Thyroid gland (tissue), 4 donors: ENCODE results near the gene CERS5. TPM values are rescaled to one million over a fixed set of nuclear protein-coding genes. Genes with fewer than 3 reads are reported as not detected.

ENCODE experiments used
- DNase-seq, 2 donors: peaks; one replicate each; pipeline ENCODE4 v3.0.0-alpha.2; 2019
- H3K27ac ChIP-seq, 3 donors: fragments of 200-600 bp; sonication (generic); 1 replicate in 2 of 3; 2 replicates in 1 of 3; pipeline ENCODE4 v1.5.1; 2016 to 2019; ENCODE audit warnings: mild to moderate bottlenecking in 1 of 3, moderate library complexity in 1 of 3
- H3K27me3 ChIP-seq: fragments of 200-600 bp; sonication (generic); one replicate; pipeline ENCODE4 v1.5.1; 2019
- H3K36me3 ChIP-seq, 2 donors: fragments of 200-600 bp; sonication (generic); one replicate each; pipeline ENCODE4 v1.5.1; 2016 to 2019
- H3K4me1 ChIP-seq, 2 donors: fragments of 200-600 bp; sonication (generic); one replicate each; pipeline ENCODE4 v1.5.1; 2017 to 2019
- H3K4me3 ChIP-seq, 3 donors: fragments of 200-600 bp; sonication (generic); replicated peaks in 1 of 3; 1 replicate in 2 of 3; 2 replicates in 1 of 3; pipeline ENCODE4 v1.5.1; 2016; ENCODE audit warnings: mild to moderate bottlenecking in 1 of 3
- H3K9me3 ChIP-seq: fragments of 200-600 bp; sonication (generic); one replicate; pipeline ENCODE4 v1.5.1; 2017
- CTCF ChIP-seq, 6 experiments: fragments of 200-600 bp in 3 of 6; fragments of 450-650 bp in 3 of 6; sonication (generic) in 3 of 6; IDR thresholded peaks; one replicate each; pipeline ENCODE4 v1.5.1; 2016 to 2019; ENCODE audit warnings: antibody characterized with exemption in 6 of 6, mild to moderate bottlenecking in 2 of 6, inconsistent platforms in 1 of 6, moderate library complexity in 1 of 6
- POLR2A ChIP-seq, 2 donors: fragments of 450-650 bp; IDR thresholded peaks; one replicate each; pipeline ENCODE4 v1.6.1; 2017; ENCODE audit warnings: antibody characterized with exemption in 2 of 2, mild to moderate bottlenecking in 2 of 2, moderate library complexity in 1 of 2
- WGBS, 2 donors: methylation state at CpG; one replicate each; pipeline ENCODE4 v1.1.5; 2017; 5-methylcytosine and 5-hydroxymethylcytosine counted together
- intact Hi-C: fragments of 100-400 bp; cut with DNase I; formaldehyde crosslinking; loops from one replicate; pipeline ENCODE4 v1.15.1; 2023
- total RNA-seq, 4 donors: library from RNA; depleted of rRNA; stranded (reverse); fragments of >200 nt; gene quantifications; one replicate each; pipeline ENCODE4 v1.2.3, GENCODE V29; 2016

CERS5 gene
- total RNA-seq, 4 donors from 2014 or later: 20.2 to 34.9 (median 29.5) TPM

- WGBS, 2 donors: 40 to 42% methylated on average over 3 of the region's 3 CpGs
- Histone ChIP-seq H3K27ac (peak overlapping the region; percentile 56 to 78 (median 72)), H3K4me1 (peaks cover 6 to 14% of the 10 kb centered on the region in 2 donors), H3K36me3 (peaks cover 0 to 24% of the 10 kb centered on the region in 2 donors), H3K4me3 (no peak overlapping the region), H3K27me3 (no peaks in the 10 kb centered on the region), H3K9me3 (no peaks in the 10 kb centered on the region)
- TF ChIP-seq CTCF (IDR thresholded peaks at IDR 0.05): peak in 1 of 6 experiments; percentile 16
- no peak for TF ChIP-seq POLR2A (IDR thresholded peaks at IDR 0.05)
- peak; percentile 33 to 36 for DNase-seq
- intact Hi-C loops: no loop called here
Observed at GRCh38 chr12:50201987-50202521, 34.9 kb upstream of the CERS5 start.

GRCh38 chr12:50200552-50201273 is 33.5 kb upstream of the CERS5 start:
- DNase-seq: no peak
- 84 to 86% methylated on average over 2 of the region's 2 CpGs for WGBS, 2 donors
- Histone ChIP-seq H3K27me3 (no peaks in the 10 kb centered on the region), H3K4me1 (peaks cover 6 to 14% of the 10 kb centered on the region in 2 donors), H3K36me3 (peaks cover 0 to 24% of the 10 kb centered on the region in 2 donors), H3K9me3 (no peaks in the 10 kb centered on the region), H3K27ac (no peak overlapping the region), H3K4me3 (no peak overlapping the region)
- intact Hi-C loops: no loop called here
- TF ChIP-seq POLR2A (IDR thresholded peaks at IDR 0.05) (no peak), CTCF (IDR thresholded peaks at IDR 0.05) (no peak)

- intact Hi-C loops: no loop called here
- 91 to 98% methylated on average over 5 of the region's 5 CpGs for WGBS, 2 donors
- no peaks in the 10 kb centered on the region for H3K27me3 ChIP-seq
- no peak for DNase-seq
- TF ChIP-seq POLR2A (IDR thresholded peaks at IDR 0.05): no peak
- no peak for TF ChIP-seq CTCF (IDR thresholded peaks at IDR 0.05)
- no peak overlapping the region for H3K27ac ChIP-seq
- no peak overlapping the region for H3K4me3 ChIP-seq
- H3K9me3 ChIP-seq: no peaks in the 10 kb centered on the region
- peaks cover 6 to 14% of the 10 kb centered on the region in 2 donors for H3K4me1 ChIP-seq
- peaks cover 0 to 19% of the 10 kb centered on the region in 2 donors for H3K36me3 ChIP-seq
Observed at GRCh38 chr12:50198829-50199228, 31.7 kb upstream of the CERS5 start.

- Histone ChIP-seq H3K4me1 (peaks cover 6 to 7% of the 10 kb centered on the region in 2 donors), H3K27ac (no peak overlapping the region), H3K27me3 (no peaks in the 10 kb centered on the region), H3K9me3 (no peaks in the 10 kb centered on the region), H3K4me3 (no peak overlapping the region), H3K36me3 (peaks cover 0 to 23% of the 10 kb centered on the region in 2 donors)
- intact Hi-C loops: no loop called here
- no peak for DNase-seq
- TF ChIP-seq POLR2A (IDR thresholded peaks at IDR 0.05): no peak
- TF ChIP-seq CTCF (IDR thresholded peaks at IDR 0.05): no peak
- 89 to 90% methylated on average over 5 of the region's 5 CpGs for WGBS, 2 donors
Observed at GRCh38 chr12:50197297-50197727, 30.1 kb upstream of the CERS5 start.

GRCh38 chr12:50196537-50196936 is 29.4 kb upstream of the CERS5 start:
- 81 to 85% methylated on average over 4 of the region's 4 CpGs for WGBS, 2 donors
- H3K36me3 ChIP-seq: peaks cover 0 to 23% of the 10 kb centered on the region in 2 donors
- intact Hi-C loops: no loop called here

More at GRCh38 chr12:50196537-50196936, 29.4 kb upstream of the CERS5 start:
- TF ChIP-seq POLR2A (IDR thresholded peaks at IDR 0.05) (no peak), CTCF (IDR thresholded peaks at IDR 0.05) (no peak)
- Histone ChIP-seq H3K4me3 (no peak overlapping the region), H3K27ac (no peak overlapping the region), H3K9me3 (no peaks in the 10 kb centered on the region), H3K4me1 (no peaks in the 10 kb centered on the region), H3K27me3 (no peaks in the 10 kb centered on the region)
- DNase-seq: no peak
